B cell (primary cell): ENCODE data around the gene GRK1.

Experiments
- EZH2 ChIP-seq: IDR thresholded peaks from 2 replicates; pipeline ENCODE4 v1.6.1; 2012; ENCODE audit warnings: borderline replicate concordance, low read depth, mild to moderate bottlenecking, moderate library complexity, low read length; ENCODE audit not compliant: insufficient read depth, poor library complexity, severe bottlenecking
- TF ChIP-seq, protein P1 (sequence below): fragments of 200-600 bp; IDR thresholded peaks from one replicate; pipeline ENCODE4 v1.8.0; 2022; ENCODE audit warnings: antibody characterized with exemption, mild to moderate bottlenecking

DNA sequence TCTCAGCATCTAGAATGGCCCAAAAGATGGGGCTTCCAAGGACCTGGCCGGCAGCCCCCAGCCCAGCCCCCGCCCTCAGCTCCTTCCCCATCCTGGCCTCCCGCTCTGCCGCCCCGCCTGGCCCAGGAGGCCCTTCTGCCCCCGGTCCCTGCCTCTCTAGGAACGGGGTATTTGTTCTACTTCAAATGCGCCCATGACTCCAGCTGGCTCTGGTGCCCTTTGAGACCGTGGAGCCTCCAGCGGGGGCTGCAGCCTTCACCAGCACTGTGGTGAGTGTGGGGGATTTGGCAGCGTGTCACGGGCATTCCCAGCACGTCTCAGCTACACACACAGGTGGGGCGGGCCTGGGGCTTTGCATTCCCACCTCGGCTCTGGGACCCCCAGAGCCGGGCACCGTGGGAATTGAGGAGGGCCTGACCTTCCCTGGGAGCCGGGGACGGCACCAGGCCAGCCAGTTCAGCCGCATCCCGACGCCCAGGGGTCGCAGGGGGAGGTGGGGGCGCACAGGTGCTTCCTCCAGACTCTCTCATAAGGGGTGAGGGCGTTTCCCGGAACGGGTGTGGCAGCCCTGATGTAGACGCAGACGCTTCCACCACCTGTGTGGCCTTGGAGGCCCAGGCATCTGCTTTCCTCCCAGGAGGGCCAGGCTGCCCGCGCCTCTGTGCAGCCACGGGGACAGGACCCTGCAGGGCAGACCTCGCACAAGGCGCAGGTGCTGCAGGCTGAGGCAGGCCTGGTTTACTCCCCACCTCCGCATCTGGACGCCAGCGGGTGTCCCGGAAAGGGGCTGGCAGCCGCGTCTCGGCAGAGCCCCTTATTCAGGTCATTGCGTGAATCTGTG, 10.0 kb upstream of the GRK1 start:
- TF ChIP-seq, protein P1, sequence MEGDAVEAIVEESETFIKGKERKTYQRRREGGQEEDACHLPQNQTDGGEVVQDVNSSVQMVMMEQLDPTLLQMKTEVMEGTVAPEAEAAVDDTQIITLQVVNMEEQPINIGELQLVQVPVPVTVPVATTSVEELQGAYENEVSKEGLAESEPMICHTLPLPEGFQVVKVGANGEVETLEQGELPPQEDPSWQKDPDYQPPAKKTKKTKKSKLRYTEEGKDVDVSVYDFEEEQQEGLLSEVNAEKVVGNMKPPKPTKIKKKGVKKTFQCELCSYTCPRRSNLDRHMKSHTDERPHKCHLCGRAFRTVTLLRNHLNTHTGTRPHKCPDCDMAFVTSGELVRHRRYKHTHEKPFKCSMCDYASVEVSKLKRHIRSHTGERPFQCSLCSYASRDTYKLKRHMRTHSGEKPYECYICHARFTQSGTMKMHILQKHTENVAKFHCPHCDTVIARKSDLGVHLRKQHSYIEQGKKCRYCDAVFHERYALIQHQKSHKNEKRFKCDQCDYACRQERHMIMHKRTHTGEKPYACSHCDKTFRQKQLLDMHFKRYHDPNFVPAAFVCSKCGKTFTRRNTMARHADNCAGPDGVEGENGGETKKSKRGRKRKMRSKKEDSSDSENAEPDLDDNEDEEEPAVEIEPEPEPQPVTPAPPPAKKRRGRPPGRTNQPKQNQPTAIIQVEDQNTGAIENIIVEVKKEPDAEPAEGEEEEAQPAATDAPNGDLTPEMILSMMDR = no peak
- TF ChIP-seq EZH2 = no peak
